ENCODE measurements around the gene FGD4. TPM values are rescaled to one million over a fixed set of nuclear protein-coding genes. Genes with fewer than 3 reads are reported as not detected.

The FGD4 gene
- total RNA-seq, 1 experiment from 2014 or later: 54.3 TPM

DNA sequence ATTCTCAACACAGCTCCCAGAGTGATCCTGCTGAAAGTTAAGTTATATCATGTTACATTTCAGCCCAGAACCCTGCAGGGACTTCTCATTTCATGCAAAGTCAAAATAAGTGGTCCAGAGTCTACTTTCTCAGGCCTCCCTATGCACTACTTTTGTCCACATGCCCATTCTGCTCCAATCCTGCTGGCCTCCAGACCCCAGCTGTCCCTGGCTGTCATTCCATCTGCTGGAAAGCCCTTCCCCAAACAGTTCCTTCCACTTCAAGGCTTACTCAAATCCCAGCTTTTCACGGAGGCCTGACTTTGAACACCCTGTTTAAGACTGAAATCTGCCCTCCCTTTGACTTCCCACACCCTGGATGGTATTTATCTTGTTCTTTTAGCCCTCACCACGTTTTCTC is 169.9 kb downstream of the FGD4 start:
- no peak overlapping the region for H4K8ac ChIP-seq (replicated peaks; ENCODE audit: insufficient read length, low read depth, low read length)
- no peaks in the 10 kb centered on the region for H3K23me2 ChIP-seq (ENCODE audit: insufficient read length, low read depth, low read length, poor library complexity, severe bottlenecking)
- H3K4ac ChIP-seq (ENCODE audit: low read depth, low read length): no peak overlapping the region
- no peak for DNase-seq
- WGBS (ENCODE audit: extremely low coverage, insufficient read length, low lambda C conversion rate): no CpG with 5 or more reads among the region's 2 CpGs
- no peak overlapping the region for H2BK12ac ChIP-seq (ENCODE audit: insufficient read length, low read depth, low read length)
- no peaks in the 10 kb centered on the region for H3K27me3 ChIP-seq (ENCODE audit: insufficient read depth, low read length)
- H3K18ac ChIP-seq (ENCODE audit: insufficient read length, low read depth, low read length): no peak overlapping the region
- H3K4me3 Mint-ChIP-seq: no peak overlapping the region
- H4K5ac ChIP-seq (ENCODE audit: insufficient read length, low read depth, low read length): no peak overlapping the region
- TF ChIP-seq CTCF (conservative IDR thresholded peaks at IDR 0.05): no peak
- peaks cover 6% of the 10 kb centered on the region; the same call in 1 of the 2 replicates for H3K4me1 ChIP-seq (ENCODE audit: insufficient read depth, low read length)
- no peaks in the 10 kb centered on the region for H3K27me3 Mint-ChIP-seq (ENCODE audit: low read depth)
- H2BK20ac ChIP-seq (ENCODE audit: low read depth, low read length, poor library complexity, severe bottlenecking): no peak overlapping the region
- H3K36me3 Mint-ChIP-seq (ENCODE audit: insufficient read depth in 1 of 3, low read depth in 3 of 3): peaks cover 24 to 36% (median 29%) of the 10 kb centered on the region in 3 experiments; a peak in 6 of 7 replicates
- no peaks in the 10 kb centered on the region for H3K9me3 ChIP-seq (ENCODE audit: control insufficient read depth, low read depth, low read length)
- no peak overlapping the region for H3K27ac ChIP-seq (ENCODE audit: insufficient read length, low read depth, low read length)
- no peak overlapping the region for H3K56ac ChIP-seq (ENCODE audit: insufficient read length, low read depth, low read length)
- no peak overlapping the region for H2BK120ac ChIP-seq (ENCODE audit: low read depth, low read length, poor library complexity, severe bottlenecking)
- H3K4me1 Mint-ChIP-seq: peaks cover 48 to 51% of the 10 kb centered on the region in 2 experiments
- no peak overlapping the region for H2AFZ ChIP-seq (ENCODE audit: low read length)
- H4K91ac ChIP-seq (ENCODE audit: insufficient read length, low read depth, low read length): no peak overlapping the region
- H2BK5ac ChIP-seq (ENCODE audit: insufficient read length, low read length): no peak overlapping the region
- H3T11ph ChIP-seq (ENCODE audit: low read length): no peak overlapping the region
- no peaks in the 10 kb centered on the region for H4K20me1 ChIP-seq (ENCODE audit: control insufficient read depth, insufficient read depth, insufficient read length)
- H2BK15ac ChIP-seq (ENCODE audit: low read depth, low read length): no peak overlapping the region
- H3K4me2 ChIP-seq (ENCODE audit: insufficient read depth, insufficient read length, low read length): no peak overlapping the region
- H2AK5ac ChIP-seq (ENCODE audit: insufficient read length, low read length): no peak overlapping the region
- no peaks in the 10 kb centered on the region for H3K79me2 ChIP-seq (ENCODE audit: insufficient read depth, low read length)
- no peak overlapping the region for H3K9ac ChIP-seq (ENCODE audit: extremely low read depth, insufficient read length, low read length)
- no peak overlapping the region for H3K23ac ChIP-seq (ENCODE audit: insufficient read length, low read depth, low read length)
- no peak overlapping the region for H3K14ac ChIP-seq (ENCODE audit: insufficient read depth, low read length)
- peak overlapping the region; percentile 16 to 41 (median 24); a peak in 4 of 7 replicates for H3K27ac Mint-ChIP-seq
- H3K9me3 Mint-ChIP-seq: peaks cover 0 to 5% of the 10 kb centered on the region in 2 experiments; a peak in 2 of 5 replicates
- peaks cover 4% of the 10 kb centered on the region for H3K79me1 ChIP-seq (ENCODE audit: insufficient read depth, low read depth, low read length, poor library complexity, severe bottlenecking)
